Right hindlimb (tissue), 1 donor: ENCODE results near the gene IL32.

Experiments used
- DNase-seq: peaks from one replicate; pipeline ENCODE4 v3.0.0-alpha.2; 2018

IL32 gene

GRCh38 chr16:3094289-3095027 lies 29.0 kb downstream of the IL32 start:
- no peak for DNase-seq

- no peak for DNase-seq
These were observed 30.4 kb downstream of the IL32 start for GRCh38 chr16:3095869-3096268.

- no peak for DNase-seq
These were observed 30.9 kb downstream of the IL32 start for GRCh38 chr16:3096362-3096761.

- no peak for DNase-seq
These were observed 31.8 kb downstream of the IL32 start for GRCh38 chr16:3097266-3097665.

- no peak for DNase-seq
These were observed 33.3 kb downstream of the IL32 start, which contains the start of gene ZSCAN10 for GRCh38 chr16:3098459-3099394. Gene ZSCAN10, minus strand, starts transcription at chr16:3099294. Its CDS starts 6,357 bp downstream, at chr16:3092937.

- no peak for DNase-seq
These were observed 33.9 kb downstream of the IL32 start for GRCh38 chr16:3099395-3099731.

- DNase-seq: peak; percentile 91
These were observed 34.5 kb downstream of the IL32 start for GRCh38 chr16:3099732-3100499.

GRCh38 chr16:3101018-3101840 lies 35.8 kb downstream of the IL32 start:
- DNase-seq: no peak

GRCh38 chr16:3101841-3102470 lies 36.5 kb downstream of the IL32 start:
- DNase-seq: no peak

- peak; percentile 96 for DNase-seq
These were observed 40.9 kb downstream of the IL32 start for GRCh38 chr16:3106205-3106928.

- DNase-seq: peak; percentile 85
These were observed 46.8 kb downstream of the IL32 start, which contains the start of gene ZNF205 for GRCh38 chr16:3112058-3112880. Gene ZNF205, plus strand, starts transcription at chr16:3112586. Its CDS starts 845 bp downstream, at chr16:3113431.

GRCh38 chr16:3112881-3113574 lies 47.6 kb downstream of the IL32 start:
- DNase-seq: peak; percentile 69

GRCh38 chr16:3113765-3114479 lies 48.5 kb downstream of the IL32 start:
- no peak for DNase-seq

GRCh38 chr16:3115003-3115402 lies 49.6 kb downstream of the IL32 start:
- no peak for DNase-seq

GRCh38 chr16:3115561-3115960 lies 50.1 kb downstream of the IL32 start:
- no peak for DNase-seq

- no peak for DNase-seq
These were observed 52.9 kb downstream of the IL32 start for GRCh38 chr16:3118204-3118790.

- no peak for DNase-seq
These were observed 53.4 kb downstream of the IL32 start for GRCh38 chr16:3118846-3119245.
